LNCaP clone FGC (cell line): Measurements from ENCODE around the gene AMOT.

Experiments
- DNase-seq: peaks from one replicate; pipeline ENCODE4 v3.0.0-alpha.2; 2011; ENCODE audit warnings: low read depth
- H3K4me3 ChIP-seq: 2 replicates; pipeline ENCODE4 v1.5.1; 2011; ENCODE audit warnings: mild to moderate bottlenecking, low read depth, low read length, control low read depth
- TF ChIP-seq, protein P1 (sequence below): IDR thresholded peaks from 2 replicates; pipeline ENCODE4 v1.5.1; 2012; ENCODE audit warnings: mild to moderate bottlenecking; ENCODE audit not compliant: control insufficient read depth, insufficient read depth; ENCODE audit errors: extremely low read depth

Gene AMOT

DNA sequence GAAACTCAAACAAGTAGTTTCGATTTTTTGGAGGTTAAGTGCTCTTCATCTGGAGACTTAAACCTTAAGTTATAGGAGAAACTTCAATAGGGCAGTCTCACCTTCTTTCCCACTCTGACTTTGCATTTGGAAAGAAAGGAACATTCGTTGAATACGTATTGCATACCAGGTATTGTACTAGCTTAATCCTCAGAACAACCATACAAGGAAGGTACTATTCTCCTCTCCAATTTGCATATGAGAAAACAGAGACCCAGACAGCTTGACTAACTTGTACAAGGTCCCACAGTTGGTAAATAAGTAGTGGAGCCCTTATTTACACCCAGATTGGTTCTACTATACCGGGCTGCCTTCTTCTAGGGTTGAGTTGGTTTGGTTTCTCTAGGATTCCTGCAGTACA is 32.6 kb downstream of the AMOT start:
- H3K4me3 ChIP-seq = no peak overlapping the region
- DNase-seq = no peak
- TF ChIP-seq, protein P1, sequence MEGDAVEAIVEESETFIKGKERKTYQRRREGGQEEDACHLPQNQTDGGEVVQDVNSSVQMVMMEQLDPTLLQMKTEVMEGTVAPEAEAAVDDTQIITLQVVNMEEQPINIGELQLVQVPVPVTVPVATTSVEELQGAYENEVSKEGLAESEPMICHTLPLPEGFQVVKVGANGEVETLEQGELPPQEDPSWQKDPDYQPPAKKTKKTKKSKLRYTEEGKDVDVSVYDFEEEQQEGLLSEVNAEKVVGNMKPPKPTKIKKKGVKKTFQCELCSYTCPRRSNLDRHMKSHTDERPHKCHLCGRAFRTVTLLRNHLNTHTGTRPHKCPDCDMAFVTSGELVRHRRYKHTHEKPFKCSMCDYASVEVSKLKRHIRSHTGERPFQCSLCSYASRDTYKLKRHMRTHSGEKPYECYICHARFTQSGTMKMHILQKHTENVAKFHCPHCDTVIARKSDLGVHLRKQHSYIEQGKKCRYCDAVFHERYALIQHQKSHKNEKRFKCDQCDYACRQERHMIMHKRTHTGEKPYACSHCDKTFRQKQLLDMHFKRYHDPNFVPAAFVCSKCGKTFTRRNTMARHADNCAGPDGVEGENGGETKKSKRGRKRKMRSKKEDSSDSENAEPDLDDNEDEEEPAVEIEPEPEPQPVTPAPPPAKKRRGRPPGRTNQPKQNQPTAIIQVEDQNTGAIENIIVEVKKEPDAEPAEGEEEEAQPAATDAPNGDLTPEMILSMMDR = no peak

DNA sequence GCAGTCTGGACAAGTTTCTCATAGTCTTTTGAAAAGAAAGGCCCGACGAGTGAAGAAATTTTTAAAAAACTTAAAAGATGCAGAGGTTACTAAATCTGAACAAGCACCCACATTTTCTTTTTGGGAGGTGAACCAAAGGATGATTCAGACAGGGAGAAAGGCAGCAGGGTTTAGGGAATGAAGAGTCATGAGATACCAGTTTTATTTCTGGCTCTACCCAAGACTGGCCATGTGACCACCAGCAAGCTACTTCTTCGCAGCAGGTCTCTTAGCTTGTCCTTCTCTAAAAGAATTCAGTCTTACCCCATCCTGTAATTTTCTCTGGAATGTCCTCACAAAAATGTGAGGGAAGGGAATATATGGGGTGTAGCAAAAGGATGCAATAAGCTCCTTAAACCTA is 37.6 kb downstream of the AMOT start:
- no peak for DNase-seq
- TF ChIP-seq, protein P1 = no peak

DNA sequence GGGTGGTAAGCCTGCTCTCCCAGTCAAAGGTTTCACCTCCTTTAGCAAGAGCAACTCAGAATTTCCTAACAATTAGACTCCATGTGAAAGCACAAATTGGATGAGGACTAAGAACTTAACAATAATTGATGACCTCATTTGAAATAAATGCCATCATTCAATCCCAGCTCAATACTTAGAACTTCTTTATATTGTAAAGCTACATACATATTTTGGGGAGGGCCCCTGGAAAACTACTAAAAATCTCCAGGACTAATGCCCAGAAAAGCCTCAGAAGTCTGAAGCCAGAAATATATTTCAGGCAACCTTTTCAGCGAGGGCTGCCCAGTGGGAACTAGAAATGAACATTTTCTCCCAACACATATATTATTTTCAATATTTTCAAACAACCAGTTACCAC is 38.1 kb downstream of the AMOT start:
- no peak for DNase-seq
- TF ChIP-seq, protein P1 = no peak
- no peak overlapping the region for H3K4me3 ChIP-seq

More for the DNA sequence above, 37.6 kb downstream of the AMOT start:
- no peak overlapping the region for H3K4me3 ChIP-seq

DNA sequence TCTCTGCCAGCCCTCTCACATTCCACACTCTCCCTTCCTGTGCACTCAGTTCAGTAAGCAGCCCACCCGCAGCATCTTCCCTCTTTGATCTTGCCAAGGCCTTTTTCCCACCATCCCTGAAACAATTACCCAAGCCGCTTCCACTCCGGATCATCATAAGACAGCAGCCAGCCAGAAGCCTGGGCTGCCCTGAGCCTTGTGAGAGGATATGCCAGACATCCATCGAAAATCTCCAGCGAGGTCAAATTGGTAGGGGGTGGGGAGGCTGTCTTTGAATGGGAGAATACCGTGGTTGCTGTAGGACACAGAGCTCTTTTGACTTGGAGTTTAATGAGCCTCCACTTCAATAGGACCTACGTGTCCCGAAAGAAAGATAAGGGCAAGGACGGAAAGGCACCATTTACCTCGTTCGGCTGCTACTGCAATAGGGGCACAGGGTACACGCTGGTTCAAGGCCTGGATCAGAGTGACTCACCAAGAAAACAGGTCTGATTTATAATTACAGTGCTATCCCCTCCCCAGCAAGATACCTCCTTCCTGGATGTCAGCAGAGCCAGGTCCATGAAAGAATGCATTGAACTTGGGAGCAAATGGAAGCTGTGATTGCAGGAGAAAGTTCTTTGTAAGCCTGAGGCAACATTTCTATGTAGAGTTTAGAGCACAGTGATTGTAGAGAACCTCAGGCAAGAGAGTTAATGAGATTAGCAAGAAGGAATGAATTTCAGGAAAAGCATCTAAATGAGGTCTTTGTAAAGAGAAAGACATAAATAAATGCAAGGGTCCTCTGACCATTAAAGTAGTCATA is 39.5 kb downstream of the AMOT start:
- no peak for DNase-seq
- no peak overlapping the region for H3K4me3 ChIP-seq
- TF ChIP-seq, protein P1 = no peak

DNA sequence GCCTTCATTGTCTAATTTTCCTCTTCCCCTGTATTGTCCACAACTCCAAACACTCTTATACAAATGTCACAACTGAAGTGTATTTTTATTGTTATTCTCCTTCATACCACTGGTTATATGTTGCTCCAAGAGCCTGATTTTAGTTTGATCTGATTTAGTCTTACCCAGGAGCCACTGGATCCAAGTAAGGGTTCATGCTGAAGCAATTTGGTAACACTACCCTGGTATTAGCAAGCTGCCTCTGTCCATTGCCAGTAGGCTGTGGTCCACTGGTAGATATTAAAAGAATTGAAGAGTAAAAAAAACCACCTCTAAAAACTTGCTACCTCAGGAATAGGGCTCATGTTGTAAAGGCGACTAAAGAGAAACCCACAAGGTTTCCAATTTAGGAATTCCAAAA is 41.2 kb downstream of the AMOT start:
- H3K4me3 ChIP-seq = no peak overlapping the region
- no peak for DNase-seq
- TF ChIP-seq, protein P1 = no peak

DNA sequence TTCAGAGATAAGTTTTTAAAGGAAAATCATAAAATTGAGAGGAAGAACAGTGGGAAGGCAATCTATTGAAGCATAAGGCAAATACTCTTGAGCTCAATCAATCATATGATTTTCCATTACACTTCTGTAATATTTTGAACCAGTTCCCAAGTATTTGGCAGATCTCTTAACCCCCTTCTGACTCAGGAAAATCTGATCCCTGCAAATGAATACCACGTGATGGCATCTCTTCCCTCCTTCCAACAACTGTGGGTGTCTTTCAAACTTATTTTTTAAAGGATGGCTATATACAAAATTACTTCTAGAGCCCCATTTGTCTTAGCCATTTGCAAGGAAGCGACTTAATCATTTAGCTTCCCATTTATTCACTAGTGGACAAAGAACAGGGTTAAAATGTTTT is 41.9 kb downstream of the AMOT start:
- H3K4me3 ChIP-seq = no peak overlapping the region
- no peak for DNase-seq
- TF ChIP-seq, protein P1 = no peak

DNA sequence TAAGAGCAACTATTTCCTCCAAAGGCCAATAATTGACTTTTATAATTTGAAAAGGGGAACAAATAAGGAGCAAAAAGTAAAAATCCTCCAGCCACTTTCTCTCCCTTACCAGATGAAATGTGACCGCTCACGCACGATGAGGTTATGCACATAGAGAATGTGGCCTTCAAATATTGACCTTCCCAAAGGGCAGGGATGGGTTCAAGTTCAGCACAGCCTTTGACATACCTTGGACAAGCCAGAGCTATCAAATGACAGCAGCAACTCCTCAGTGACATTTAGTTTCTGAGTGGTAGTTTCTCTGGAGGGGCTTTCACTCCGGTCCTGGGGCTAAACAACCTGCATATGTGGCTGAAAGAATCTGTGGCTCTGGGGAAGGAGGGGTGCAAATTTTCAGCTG is 50.7 kb downstream of the AMOT start:
- TF ChIP-seq, protein P1 = no peak
- no peak for DNase-seq
- no peak overlapping the region for H3K4me3 ChIP-seq
